GM12875 (cell line): ENCODE results near the gene RAB30.

Experiments
- H3K4me3 ChIP-seq: one replicate; pipeline ENCODE4 v1.5.1; 2011; ENCODE audit warnings: low read depth, low read length, control low read depth
- CTCF ChIP-seq: IDR thresholded peaks from 2 replicates; pipeline ENCODE4 v1.5.1; 2011; ENCODE audit warnings: low read depth, mild to moderate bottlenecking, control low read depth, inconsistent platforms, low read length, moderate library complexity, borderline replicate concordance; ENCODE audit not compliant: insufficient read depth

RAB30 gene

GRCh38 chr11:83039566-83039965 is 32.1 kb downstream of the RAB30 start:
- no peak for TF ChIP-seq CTCF
- no peak overlapping the region for H3K4me3 ChIP-seq

GRCh38 chr11:83037877-83038276 is 33.8 kb downstream of the RAB30 start:
- no peak for TF ChIP-seq CTCF
- H3K4me3 ChIP-seq: no peak overlapping the region

GRCh38 chr11:83036701-83037100 is 35.0 kb downstream of the RAB30 start:
- no peak overlapping the region for H3K4me3 ChIP-seq
- TF ChIP-seq CTCF: no peak

GRCh38 chr11:83035070-83035854 is 36.4 kb downstream of the RAB30 start:
- no peak for TF ChIP-seq CTCF
- no peak overlapping the region for H3K4me3 ChIP-seq

GRCh38 chr11:83034673-83035014 is 37.1 kb downstream of the RAB30 start:
- H3K4me3 ChIP-seq: no peak overlapping the region
- no peak for TF ChIP-seq CTCF

GRCh38 chr11:83033972-83034672 is 37.6 kb downstream of the RAB30 start:
- H3K4me3 ChIP-seq: no peak overlapping the region
- no peak for TF ChIP-seq CTCF

- TF ChIP-seq CTCF: no peak
- no peak overlapping the region for H3K4me3 ChIP-seq
These were observed 38.3 kb downstream of the RAB30 start for GRCh38 chr11:83033371-83033770.
